Measurements from ENCODE around the gene ZBTB11. TPM values are rescaled to one million over a fixed set of nuclear protein-coding genes. Genes with fewer than 3 reads are reported as not detected.

ZBTB11 gene
- total and polyA plus RNA-seq, 5 donors from 2014 or later = 9.0 to 75.1 (median 12.2) TPM

- H3K9me3 Mint-ChIP-seq = no peaks in the 10 kb centered on the region
- no peaks in the 10 kb centered on the region for H3K9me3 ChIP-seq (ENCODE audit: control insufficient read depth in 2 of 2, low read length in 2 of 2)
- no peaks in the 10 kb centered on the region for H3K4me1 ChIP-seq (ENCODE audit: control insufficient read depth, insufficient read depth, low read length, poor library complexity, severe bottlenecking)
- H3K36me3 ChIP-seq (ENCODE audit: control insufficient read depth, insufficient read depth, low read length) = no peaks in the 10 kb centered on the region
- no peak overlapping the region for H3K27ac ChIP-seq (ENCODE audit: insufficient read depth, low read length, poor library complexity, severe bottlenecking)
- ATAC-seq (ENCODE audit: low read depth in 2 of 2) (no peak), DNase-seq (no peak)
- H3K27me3 Mint-ChIP-seq = no peaks in the 10 kb centered on the region
- H3K36me3 Mint-ChIP-seq = no peaks in the 10 kb centered on the region
- H3K4me3 ChIP-seq (ENCODE audit: low read depth, low read length) = no peak overlapping the region
- peak overlapping the region in 1 of 3 donors; percentile 56 for H3K27ac Mint-ChIP-seq
- no peaks in the 10 kb centered on the region for H3K27me3 ChIP-seq (ENCODE audit: control insufficient read depth, insufficient read depth, low read length)
- H3K4me3 Mint-ChIP-seq = peak overlapping the region in 1 of 4 donors; percentile 47
- peaks cover 0 to 9% (median 6%) of the 10 kb centered on the region in 4 donors for H3K4me1 Mint-ChIP-seq
These were observed 74.2 kb downstream of the ZBTB11 start for GRCh38 chr3:101602731-101603130.

Other genes starting within 250 kb of the ZBTB11 start
- 49.9 TPM for gene SENP7, start 163.9 kb downstream of the ZBTB11 start, total RNA-seq
- gene SENP7, start 163.9 kb downstream of the ZBTB11 start, polyA plus RNA-seq = 10 to 100 TPM in 1 of 4 donors, 1 to 10 TPM in 3; 7.8 to 12.5 (median 9.6) TPM
- 29.4 TPM for gene TRMT10C, start 115.3 kb downstream of the ZBTB11 start, total RNA-seq
- 10 to 100 TPM; 41.3 to 47.0 (median 43.4) TPM for gene TRMT10C, start 115.3 kb downstream of the ZBTB11 start, polyA plus RNA-seq
- 144 TPM for gene PCNP, start 103.0 kb downstream of the ZBTB11 start, total RNA-seq
- 100 to 1,000 TPM in 3 of 4 donors, 10 to 100 TPM in 1; 99.8 to 125 (median 109) TPM for gene PCNP, start 103.0 kb downstream of the ZBTB11 start, polyA plus RNA-seq
- gene RPL24, start 9.6 kb upstream of the ZBTB11 start, total RNA-seq = 1,148 TPM
- 1,000 to 10,000 TPM in 3 of 4 donors, 100 to 1,000 TPM in 1; 939 to 1,307 (median 1,200) TPM for gene RPL24, start 9.6 kb upstream of the ZBTB11 start, polyA plus RNA-seq
- 15.2 TPM for gene CEP97, start 47.5 kb upstream of the ZBTB11 start, total RNA-seq
- 1 to 10 TPM; 4.8 to 8.3 (median 6.4) TPM for gene CEP97, start 47.5 kb upstream of the ZBTB11 start, polyA plus RNA-seq
- gene NXPE3, start 102.1 kb upstream of the ZBTB11 start, total RNA-seq = 37.9 TPM
- 10 to 100 TPM; 38.3 to 43.2 (median 42.4) TPM for gene NXPE3, start 102.1 kb upstream of the ZBTB11 start, polyA plus RNA-seq
- gene NFKBIZ, start 172.4 kb upstream of the ZBTB11 start, total RNA-seq = 637 TPM
- gene NFKBIZ, start 172.4 kb upstream of the ZBTB11 start, polyA plus RNA-seq = 10 to 100 TPM; 15.2 to 28.2 (median 21.6) TPM